Umbilical cord (tissue), 1 donor: ENCODE results near the gene ORM1. TPM values are rescaled to one million over a fixed set of nuclear protein-coding genes. Genes with fewer than 3 reads are reported as not detected.

Source experiments
- total RNA-seq: library from RNA; depleted of rRNA; stranded (reverse); fragments of >200 nt; gene quantifications from one replicate; pipeline ENCODE4 v1.2.3, GENCODE V29; 2014; ENCODE audit warnings: low replicate concordance; ENCODE audit not compliant: insufficient read depth

The ORM1 gene
- total RNA-seq, 1 donor from 2014 or later: not detected

Other genes with a start within 250 kb of the ORM1 start
- not detected for gene AMBP, start 244.8 kb upstream of the ORM1 start, total RNA-seq
- not detected for gene KIF12, start 223.8 kb upstream of the ORM1 start, total RNA-seq
- gene COL27A1, start 167.6 kb upstream of the ORM1 start, total RNA-seq: 12.3 TPM
- not detected for gene ORM2, start 6.8 kb downstream of the ORM1 start, total RNA-seq
- gene AKNA, start 64.9 kb downstream of the ORM1 start, total RNA-seq: 11.3 TPM
- gene WHRN, start 182.4 kb downstream of the ORM1 start, total RNA-seq: 3.1 TPM